ENCODE data around the gene COMMD3.
"Not testable (repeated sequence)": the region's sequence is repeated elsewhere in the genome, so short reads cannot be mapped to it uniquely, and the experiment has no call there.

The COMMD3 gene

DNA sequence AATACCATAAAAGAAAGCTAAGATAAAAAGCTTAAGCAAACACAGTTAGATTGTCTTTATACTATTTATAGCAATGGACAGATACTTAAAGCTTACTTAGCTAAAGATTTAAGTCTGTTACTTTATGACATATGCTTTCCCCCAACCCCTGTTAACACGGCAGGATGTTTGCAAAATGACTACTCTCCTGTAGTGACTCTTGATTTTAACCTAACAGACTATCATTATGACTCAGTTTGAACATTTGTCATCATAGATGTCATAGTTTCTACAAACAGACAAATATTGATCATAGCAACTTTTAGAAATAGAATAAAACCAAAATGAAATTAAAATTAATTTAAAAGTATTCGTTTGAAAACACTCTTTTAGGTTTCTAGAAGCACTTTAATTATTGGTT is 7.8 kb upstream of the COMMD3 start:
- no peak overlapping the region for H3K9ac ChIP-seq (ENCODE audit: low read length)
- H3K9me3 ChIP-seq (ENCODE audit: control insufficient read depth, low read length), result no peaks in the 10 kb centered on the region
- DNase-seq (ENCODE audit: low read depth), result peak; percentile 32
- no peaks in the 10 kb centered on the region for H3K36me3 ChIP-seq (ENCODE audit: control insufficient read depth, insufficient read depth, low read length, severe bottlenecking)
- H3K27me3 ChIP-seq (replicated peaks; ENCODE audit: control insufficient read depth, insufficient read depth, low read length), result no peaks in the 10 kb centered on the region
- peaks cover 3% of the 10 kb centered on the region for H3K4me1 ChIP-seq (ENCODE audit: control insufficient read depth, insufficient read depth, low read length)
- no peak overlapping the region for H3K4me3 ChIP-seq (ENCODE audit: low read length)

DNA sequence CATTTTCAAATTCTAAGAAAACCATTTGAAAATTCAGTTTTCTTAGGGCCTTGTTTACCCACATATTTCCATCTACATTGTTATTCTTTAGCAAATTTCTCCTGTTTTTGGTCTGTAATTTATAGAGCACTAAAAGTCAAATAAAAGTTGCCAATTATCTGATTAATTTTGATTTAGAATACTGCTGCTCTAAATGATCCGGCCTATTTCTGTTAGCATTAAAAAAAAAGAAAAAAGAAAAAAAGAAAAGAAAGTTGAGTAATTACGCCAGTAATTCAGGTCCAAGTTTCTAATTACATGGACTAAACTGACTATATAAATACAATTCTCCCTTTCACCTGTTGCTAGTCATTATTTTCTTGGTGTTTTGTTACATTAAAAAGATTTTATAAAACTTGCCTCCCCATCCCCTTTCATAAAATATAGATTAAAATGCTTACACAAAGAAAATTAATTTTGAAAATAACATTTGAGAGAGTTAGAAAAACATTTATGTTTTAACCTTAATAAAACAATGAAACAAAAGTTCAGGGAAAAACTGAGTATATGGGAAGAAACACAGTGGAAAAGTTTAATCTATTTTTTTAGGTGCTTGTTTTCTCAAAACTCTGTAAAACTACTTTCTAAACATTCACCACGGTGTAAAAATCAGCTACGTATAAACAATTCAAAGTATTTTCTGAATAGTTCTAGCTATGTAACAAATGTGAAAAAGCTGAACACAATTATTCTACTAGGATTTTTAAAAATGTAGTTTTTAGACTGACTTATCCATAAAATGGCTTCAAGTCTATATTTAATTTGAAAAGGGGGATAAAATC is 6.8 kb upstream of the COMMD3 start:
- no peaks in the 10 kb centered on the region for H3K36me3 ChIP-seq (ENCODE audit: control insufficient read depth, insufficient read depth, low read length, severe bottlenecking)
- H3K9me3 ChIP-seq (ENCODE audit: control insufficient read depth, low read length), result no peaks in the 10 kb centered on the region
- DNase-seq (ENCODE audit: low read depth), result no peak
- H3K4me3 ChIP-seq (ENCODE audit: low read length), result no peak overlapping the region
- no peak overlapping the region for H3K9ac ChIP-seq (ENCODE audit: low read length)
- H3K27me3 ChIP-seq (replicated peaks; ENCODE audit: control insufficient read depth, insufficient read depth, low read length), result no peaks in the 10 kb centered on the region
- peaks cover 3% of the 10 kb centered on the region for H3K4me1 ChIP-seq (ENCODE audit: control insufficient read depth, insufficient read depth, low read length)

DNA sequence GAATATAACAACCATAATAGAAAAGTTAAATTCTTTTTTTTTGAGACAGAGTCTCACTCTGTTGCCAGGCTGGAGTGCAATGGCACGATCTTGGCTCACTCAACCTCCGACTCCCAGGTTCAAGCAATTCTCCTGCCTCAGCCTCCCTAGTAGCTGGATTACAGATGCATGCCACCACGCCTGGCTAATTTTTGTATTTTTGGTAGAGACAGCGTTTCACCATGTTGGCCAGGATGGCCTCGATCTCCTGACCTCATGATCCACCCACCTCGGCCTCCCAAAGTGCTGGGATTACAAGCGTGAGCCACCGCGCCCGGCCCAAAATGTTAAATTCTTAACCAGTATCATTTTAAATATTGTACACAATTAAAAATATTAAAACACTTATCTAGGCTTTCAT is 6.2 kb upstream of the COMMD3 start:
- not testable (repeated sequence) for DNase-seq (ENCODE audit: low read depth)

DNA sequence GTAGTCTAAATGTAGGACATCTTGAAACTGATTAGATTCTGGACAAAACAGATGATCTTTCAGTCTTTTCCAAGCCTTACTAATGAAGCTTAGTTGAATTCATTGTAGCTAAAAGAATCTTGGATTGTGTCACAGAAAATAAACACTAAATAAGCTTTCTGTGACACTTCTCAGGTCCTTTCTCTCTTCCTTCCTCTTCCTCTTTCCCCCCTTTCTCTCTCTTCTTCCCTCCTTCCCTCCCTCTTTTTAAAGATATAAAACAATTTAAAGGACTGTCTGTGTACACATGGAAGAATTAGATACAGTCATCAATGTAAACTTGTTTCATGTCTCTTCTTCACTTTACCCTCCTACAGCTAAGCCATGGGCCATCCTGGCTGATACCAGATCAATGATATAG is 5.3 kb upstream of the COMMD3 start:
- H3K4me3 ChIP-seq (ENCODE audit: low read length), result no peak overlapping the region
- no peaks in the 10 kb centered on the region for H3K36me3 ChIP-seq (ENCODE audit: control insufficient read depth, insufficient read depth, low read length, severe bottlenecking)
- H3K9ac ChIP-seq (ENCODE audit: low read length), result no peak overlapping the region
- no peaks in the 10 kb centered on the region for H3K9me3 ChIP-seq (ENCODE audit: control insufficient read depth, low read length)
- DNase-seq (ENCODE audit: low read depth), result no peak
- H3K4me1 ChIP-seq (ENCODE audit: control insufficient read depth, insufficient read depth, low read length), result peaks cover 10% of the 10 kb centered on the region
- no peaks in the 10 kb centered on the region for H3K27me3 ChIP-seq (replicated peaks; ENCODE audit: control insufficient read depth, insufficient read depth, low read length)

More for the DNA sequence above, 6.2 kb upstream of the COMMD3 start:
- not testable (repeated sequence) for H3K9ac ChIP-seq (ENCODE audit: low read length); H3K36me3 ChIP-seq (ENCODE audit: control insufficient read depth, insufficient read depth, low read length, severe bottlenecking); H3K4me3 ChIP-seq (ENCODE audit: low read length); H3K9me3 ChIP-seq (ENCODE audit: control insufficient read depth, low read length); H3K27me3 ChIP-seq (replicated peaks; ENCODE audit: control insufficient read depth, insufficient read depth, low read length); H3K4me1 ChIP-seq (ENCODE audit: control insufficient read depth, insufficient read depth, low read length)

DNA sequence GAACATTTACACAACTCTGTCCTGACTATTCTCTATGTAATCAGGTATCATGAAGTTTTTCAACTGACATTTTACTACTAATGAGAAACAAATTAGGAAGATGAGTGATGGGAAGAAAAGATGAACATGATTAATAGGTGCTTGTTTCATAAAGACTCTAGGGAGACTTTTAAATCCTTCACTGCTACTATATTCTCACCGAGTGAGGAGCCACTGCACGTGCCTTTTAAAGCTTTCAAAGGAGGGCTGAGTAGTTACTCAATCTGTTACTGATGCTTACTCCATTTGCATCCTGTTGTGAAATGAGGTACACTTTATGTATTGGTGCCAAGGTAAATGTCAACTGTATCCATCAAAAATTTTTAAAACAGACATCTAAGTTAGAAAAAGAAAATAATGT is 1.3 kb upstream of the COMMD3 start:
- Histone ChIP-seq H3K4me3 (ENCODE audit: low read length) (peak overlapping the region; percentile 97), H3K4me1 (ENCODE audit: control insufficient read depth, insufficient read depth, low read length) (peaks cover 22% of the 10 kb centered on the region), H3K9ac (ENCODE audit: low read length) (peak overlapping the region; percentile 98), H3K9me3 (ENCODE audit: control insufficient read depth, low read length) (no peaks in the 10 kb centered on the region), H3K27me3 (replicated peaks; ENCODE audit: control insufficient read depth, insufficient read depth, low read length) (no peaks in the 10 kb centered on the region), H3K36me3 (ENCODE audit: control insufficient read depth, insufficient read depth, low read length, severe bottlenecking) (no peaks in the 10 kb centered on the region)
- DNase-seq (ENCODE audit: low read depth), result peak; percentile 30

DNA sequence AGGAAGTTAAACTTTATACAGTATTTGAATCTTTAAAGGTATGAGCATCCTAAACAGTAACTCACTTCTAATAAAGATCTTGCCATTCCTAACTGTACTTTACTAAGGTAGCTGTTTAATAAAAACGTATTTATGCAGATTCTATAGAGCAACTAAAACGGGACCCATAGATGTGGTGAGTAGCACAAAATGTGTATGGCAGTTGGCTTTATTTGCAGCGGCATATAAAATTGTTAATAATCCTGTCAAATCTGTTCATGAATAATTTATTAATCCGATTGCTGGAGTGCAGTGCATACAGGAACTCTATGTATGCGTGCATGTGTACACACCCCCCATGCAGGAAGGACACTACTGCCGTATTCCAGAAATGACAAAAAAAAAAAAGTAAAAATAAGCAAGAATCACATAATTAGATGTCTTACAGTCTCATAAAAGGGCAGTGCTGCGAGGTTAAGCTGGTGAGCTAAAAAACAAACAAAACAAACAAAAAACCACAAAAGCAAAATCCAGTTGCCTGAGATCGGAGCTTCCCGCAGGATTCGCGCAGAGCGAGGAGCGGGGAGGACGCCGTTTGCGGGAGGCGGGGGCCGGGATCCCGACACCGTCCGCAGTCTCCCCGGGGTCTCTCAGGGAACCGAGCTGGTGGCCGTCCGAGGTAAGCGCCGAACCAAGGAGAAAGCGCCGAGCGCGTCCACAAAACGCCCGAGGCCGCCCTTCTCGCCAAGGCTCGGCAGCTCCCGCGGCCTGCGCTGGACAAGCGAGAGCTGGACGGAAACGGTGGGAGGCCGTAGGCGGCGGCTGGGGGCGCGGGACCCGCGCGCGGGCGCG is 518 bp upstream of the COMMD3 start:
- Histone ChIP-seq H3K36me3 (ENCODE audit: control insufficient read depth, insufficient read depth, low read length, severe bottlenecking) (no peaks in the 10 kb centered on the region), H3K9ac (ENCODE audit: low read length) (peak overlapping the region; percentile 98), H3K4me3 (ENCODE audit: low read length) (peak overlapping the region; percentile 97), H3K4me1 (ENCODE audit: control insufficient read depth, insufficient read depth, low read length) (peaks cover 25% of the 10 kb centered on the region), H3K9me3 (ENCODE audit: control insufficient read depth, low read length) (no peaks in the 10 kb centered on the region), H3K27me3 (replicated peaks; ENCODE audit: control insufficient read depth, insufficient read depth, low read length) (no peaks in the 10 kb centered on the region)
- no peak for DNase-seq (ENCODE audit: low read depth)

DNA sequence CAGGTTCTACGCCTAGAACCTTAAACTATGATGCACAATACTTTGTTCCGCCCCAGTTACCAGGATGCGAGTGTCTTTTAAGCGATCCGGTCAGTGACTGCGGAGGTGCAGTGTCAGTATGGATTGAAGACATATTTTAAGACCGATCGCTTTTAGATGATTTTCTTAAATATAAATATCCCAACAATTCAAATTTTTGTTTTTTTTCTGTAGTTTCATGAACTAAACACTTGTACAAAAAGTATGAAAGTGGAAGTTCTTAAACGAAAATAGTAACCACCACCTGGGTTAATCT is 835 bp downstream of the COMMD3 start:
- DNase-seq (ENCODE audit: low read depth), result peak; percentile 56
- peaks cover 25% of the 10 kb centered on the region for H3K4me1 ChIP-seq (ENCODE audit: control insufficient read depth, insufficient read depth, low read length)
- H3K9ac ChIP-seq (ENCODE audit: low read length), result peak overlapping the region; percentile 98
- no peaks in the 10 kb centered on the region for H3K9me3 ChIP-seq (ENCODE audit: control insufficient read depth, low read length)
- peak overlapping the region; percentile 97 for H3K4me3 ChIP-seq (ENCODE audit: low read length)
- H3K27me3 ChIP-seq (replicated peaks; ENCODE audit: control insufficient read depth, insufficient read depth, low read length), result no peaks in the 10 kb centered on the region
- no peaks in the 10 kb centered on the region for H3K36me3 ChIP-seq (ENCODE audit: control insufficient read depth, insufficient read depth, low read length, severe bottlenecking)

DNA sequence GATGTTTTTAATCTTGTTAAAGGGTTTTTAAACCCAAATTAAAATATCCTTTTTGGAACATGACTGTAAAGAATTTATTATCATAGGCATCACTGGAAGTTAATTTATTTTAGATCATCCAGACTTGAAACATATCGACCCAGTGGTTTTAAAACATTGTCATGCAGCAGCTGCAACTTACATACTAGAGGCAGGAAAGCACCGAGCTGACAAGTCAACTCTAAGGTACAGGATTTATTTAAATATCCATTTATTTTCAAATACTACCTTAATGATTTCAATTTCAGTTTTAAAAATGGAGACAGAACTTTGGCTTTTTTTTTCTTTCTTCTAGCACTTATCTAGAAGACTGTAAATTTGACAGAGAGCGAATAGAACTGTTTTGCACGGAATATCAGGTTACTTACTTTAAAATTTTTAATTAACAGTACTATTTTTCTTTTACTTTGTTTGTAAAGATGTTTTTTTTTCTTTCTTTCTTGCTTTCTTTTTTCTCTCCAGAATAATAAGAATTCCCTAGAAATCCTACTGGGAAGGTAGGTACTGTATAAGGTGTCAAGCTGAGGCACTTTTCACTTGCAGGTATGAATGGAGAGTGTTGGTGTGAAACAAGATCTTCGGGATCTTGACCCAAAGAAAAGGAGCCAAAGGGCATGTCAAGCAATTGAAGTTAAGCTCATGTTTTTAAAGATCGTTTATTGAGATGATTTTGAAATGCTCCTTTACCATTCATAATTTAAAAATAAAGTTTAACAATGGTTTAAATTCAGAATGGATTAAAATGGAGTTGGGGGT is 1.8 kb downstream of the COMMD3 start:
- H3K27me3 ChIP-seq (replicated peaks; ENCODE audit: control insufficient read depth, insufficient read depth, low read length), result no peaks in the 10 kb centered on the region

DNA sequence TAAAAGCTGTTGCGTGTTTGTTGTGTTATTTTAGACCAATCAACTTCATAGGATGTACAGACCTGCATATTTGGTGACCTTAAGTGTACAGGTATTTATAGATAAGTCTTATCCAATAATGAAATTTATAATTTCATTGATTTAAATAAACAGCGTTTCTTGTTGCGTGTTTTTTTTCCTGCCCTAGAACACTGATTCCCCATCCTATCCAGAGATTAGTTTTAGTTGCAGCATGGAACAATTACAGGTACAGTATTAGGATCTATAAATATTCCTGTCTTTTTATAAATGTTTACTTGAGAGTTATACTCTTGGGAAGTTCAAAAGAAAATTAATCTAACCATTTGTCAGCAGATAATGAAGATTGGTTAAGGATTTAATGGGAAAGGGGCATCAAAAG is 2.6 kb downstream of the COMMD3 start:
- Histone ChIP-seq H3K4me3 (ENCODE audit: low read length) (no peak overlapping the region), H3K36me3 (ENCODE audit: control insufficient read depth, insufficient read depth, low read length, severe bottlenecking) (no peaks in the 10 kb centered on the region), H3K27me3 (replicated peaks; ENCODE audit: control insufficient read depth, insufficient read depth, low read length) (no peaks in the 10 kb centered on the region), H3K4me1 (ENCODE audit: control insufficient read depth, insufficient read depth, low read length) (peaks cover 38% of the 10 kb centered on the region), H3K9ac (ENCODE audit: low read length) (no peak overlapping the region), H3K9me3 (ENCODE audit: control insufficient read depth, low read length) (no peaks in the 10 kb centered on the region)
- DNase-seq (ENCODE audit: low read depth), result no peak

More for the DNA sequence above, 1.8 kb downstream of the COMMD3 start:
- peak overlapping the region; percentile 98 for H3K9ac ChIP-seq (ENCODE audit: low read length)
- H3K36me3 ChIP-seq (ENCODE audit: control insufficient read depth, insufficient read depth, low read length, severe bottlenecking), result no peaks in the 10 kb centered on the region
- peak overlapping the region; percentile 97 for H3K4me3 ChIP-seq (ENCODE audit: low read length)
- H3K9me3 ChIP-seq (ENCODE audit: control insufficient read depth, low read length), result no peaks in the 10 kb centered on the region
- DNase-seq (ENCODE audit: low read depth), result no peak
- peaks cover 30% of the 10 kb centered on the region for H3K4me1 ChIP-seq (ENCODE audit: control insufficient read depth, insufficient read depth, low read length)

DNA sequence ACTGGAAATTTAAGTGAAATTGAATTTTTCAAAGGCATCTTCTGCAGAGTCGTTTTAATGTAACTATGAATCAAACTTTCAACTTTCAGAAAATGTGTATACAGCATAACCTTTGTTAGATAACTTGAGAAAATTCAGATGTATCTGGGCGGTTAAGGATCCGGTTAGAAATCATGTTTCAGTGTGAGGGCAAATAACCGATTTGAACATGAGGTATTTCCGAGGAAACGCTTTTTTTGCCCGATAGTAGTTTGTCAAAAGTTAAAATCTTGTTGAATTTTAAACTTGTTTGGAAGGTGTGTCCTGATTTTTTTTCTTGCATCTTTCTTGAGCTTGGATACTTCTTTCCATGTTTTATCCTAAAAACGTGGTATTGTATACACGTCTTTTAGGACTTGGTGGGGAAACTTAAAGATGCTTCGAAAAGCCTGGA is 3.4 kb downstream of the COMMD3 start:
- Histone ChIP-seq H3K27me3 (replicated peaks; ENCODE audit: control insufficient read depth, insufficient read depth, low read length) (no peaks in the 10 kb centered on the region), H3K9me3 (ENCODE audit: control insufficient read depth, low read length) (no peaks in the 10 kb centered on the region), H3K4me1 (ENCODE audit: control insufficient read depth, insufficient read depth, low read length) (peaks cover 44% of the 10 kb centered on the region), H3K36me3 (ENCODE audit: control insufficient read depth, insufficient read depth, low read length, severe bottlenecking) (no peaks in the 10 kb centered on the region), H3K9ac (ENCODE audit: low read length) (peak overlapping the region; percentile 85), H3K4me3 (ENCODE audit: low read length) (peak overlapping the region; percentile 81)
- no peak for DNase-seq (ENCODE audit: low read depth)

DNA sequence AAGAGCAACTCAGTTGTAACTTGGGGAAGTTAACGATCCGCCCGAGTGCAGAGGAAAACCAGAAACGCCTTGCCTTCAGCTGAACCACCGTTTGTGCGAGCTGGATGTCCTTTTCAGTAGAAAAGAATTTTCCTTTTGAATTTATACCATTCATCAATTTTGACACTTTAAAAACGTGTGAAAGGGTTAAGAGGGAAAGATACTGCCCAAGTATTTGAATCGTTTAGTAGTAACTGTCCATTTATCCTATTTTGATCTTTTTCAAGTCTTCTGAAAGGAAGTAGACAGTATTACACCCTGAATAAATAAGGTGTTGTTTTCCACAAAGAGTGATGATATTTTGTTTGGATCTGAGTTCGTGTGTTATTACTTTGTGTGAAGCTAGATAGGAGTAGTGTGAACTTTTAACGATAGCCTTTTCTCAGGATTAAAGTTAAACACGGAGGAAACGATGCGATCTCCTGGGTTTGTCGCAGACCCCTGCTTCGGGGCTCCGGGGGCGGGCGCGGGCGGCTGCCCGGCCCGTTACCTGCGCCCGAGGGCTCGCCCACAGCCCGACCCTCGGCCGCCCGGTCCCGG is 3.9 kb downstream of the COMMD3 start:
- Histone ChIP-seq H3K36me3 (ENCODE audit: control insufficient read depth, insufficient read depth, low read length, severe bottlenecking) (no peaks in the 10 kb centered on the region), H3K9ac (ENCODE audit: low read length) (peak overlapping the region; percentile 85), H3K27me3 (replicated peaks; ENCODE audit: control insufficient read depth, insufficient read depth, low read length) (no peaks in the 10 kb centered on the region), H3K4me1 (ENCODE audit: control insufficient read depth, insufficient read depth, low read length) (peaks cover 46% of the 10 kb centered on the region), H3K4me3 (ENCODE audit: low read length) (peak overlapping the region; percentile 81), H3K9me3 (ENCODE audit: control insufficient read depth, low read length) (no peaks in the 10 kb centered on the region)
- no peak for DNase-seq (ENCODE audit: low read depth)
